HG03469 (cell line): ENCODE results near the gene SCD5.

Experiments used
- ATAC-seq: cut with Tn5 transposase; IDR thresholded peaks from one replicate; pipeline ENCODE4 v1.9.1; 2021; ENCODE audit warnings: mild to moderate bottlenecking, moderate library complexity, moderate number of reproducible peaks; ENCODE audit not compliant: unreplicated experiment

SCD5 gene

DNA sequence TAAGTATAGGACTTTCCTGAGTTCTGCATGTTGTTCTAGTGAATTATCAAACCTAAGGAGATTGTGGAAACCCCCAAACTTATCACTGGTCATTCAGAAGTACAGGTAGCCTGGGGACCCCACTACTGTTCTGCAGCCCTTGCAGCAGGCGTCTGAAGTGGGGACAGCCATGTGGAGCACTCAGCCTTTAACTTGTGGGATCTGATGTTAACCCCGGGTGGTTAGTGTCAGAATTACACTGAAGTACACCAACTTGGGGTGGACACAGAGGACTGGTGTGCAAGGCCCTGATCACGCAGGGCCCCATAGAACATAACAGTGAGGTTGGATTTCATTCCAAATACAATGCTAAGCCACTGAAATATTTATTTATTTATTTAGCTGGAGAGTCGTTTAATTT is 103.7 kb downstream of the SCD5 start:
- ATAC-seq, result no peak

GRCh38 chr4:82694046-82694445 is 104.5 kb downstream of the SCD5 start:
- no peak for ATAC-seq

- ATAC-seq, result no peak
Observed at GRCh38 chr4:82692101-82692780, 106.4 kb downstream of the SCD5 start.

GRCh38 chr4:82691431-82691830 is 107.2 kb downstream of the SCD5 start:
- ATAC-seq, result no peak

- no peak for ATAC-seq
Observed at GRCh38 chr4:82688091-82688795, 110.4 kb downstream of the SCD5 start.

- no peak for ATAC-seq
Observed at GRCh38 chr4:82687531-82687930, 111.1 kb downstream of the SCD5 start.

DNA sequence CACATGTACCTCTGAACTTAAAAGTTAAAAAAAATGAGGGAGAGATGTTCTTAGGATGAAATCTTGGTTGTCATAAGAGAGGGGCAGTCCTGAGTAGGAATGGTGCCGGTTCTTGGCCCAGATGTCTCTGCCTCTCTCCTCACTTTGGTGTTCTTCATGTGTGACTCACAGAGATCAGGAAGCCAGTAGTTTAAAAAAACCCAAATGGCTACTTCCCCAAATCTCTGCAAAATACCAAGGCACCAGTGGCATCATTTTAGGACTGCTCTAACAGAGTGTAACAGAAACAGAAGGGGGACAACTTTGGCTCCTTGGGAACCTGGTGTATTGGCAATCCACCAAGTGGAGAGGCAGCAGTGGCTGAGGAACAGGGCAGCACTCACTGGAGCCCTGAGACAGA is 116.8 kb downstream of the SCD5 start:
- no peak for ATAC-seq

DNA sequence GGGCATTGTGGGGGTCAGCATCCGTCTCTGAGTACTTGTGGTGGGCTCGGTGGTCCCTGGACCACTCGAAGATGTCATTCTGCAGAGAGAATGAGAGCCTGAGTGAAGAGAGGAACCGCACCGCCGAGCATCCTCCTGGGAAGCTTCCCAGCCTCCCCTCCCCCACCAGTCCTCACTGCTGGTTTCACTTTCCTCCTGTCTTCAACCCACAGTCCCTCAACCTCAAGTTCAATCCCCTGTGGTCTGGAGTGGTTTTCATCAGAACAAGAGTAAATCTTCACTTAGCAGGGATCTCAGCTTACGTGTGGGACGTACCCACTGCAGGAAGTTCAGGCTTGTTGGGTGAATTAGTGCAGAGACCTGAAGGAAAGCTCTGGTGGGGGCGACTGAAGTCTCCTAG is 117.8 kb downstream of the SCD5 start:
- no peak for ATAC-seq

GRCh38 chr4:82679531-82679930 is 119.1 kb downstream of the SCD5 start:
- no peak for ATAC-seq

DNA sequence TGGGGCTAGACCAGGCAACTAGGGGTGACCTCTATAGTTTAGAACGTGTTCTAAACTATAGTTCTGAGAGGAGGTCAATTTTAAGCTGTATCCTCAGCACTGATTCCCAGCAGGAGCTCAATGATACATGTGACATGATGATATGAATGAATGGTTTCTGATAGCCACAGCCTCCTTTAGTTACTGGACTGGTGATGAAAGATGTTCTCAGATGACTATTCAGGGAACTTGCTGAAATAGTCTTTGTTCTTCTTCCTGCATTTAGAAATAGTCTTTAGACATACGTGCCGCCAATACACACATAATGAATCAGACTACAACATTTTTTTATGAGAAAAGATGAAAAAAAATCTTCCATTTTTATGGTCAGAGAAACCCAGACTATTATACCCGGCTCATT is 120.5 kb downstream of the SCD5 start:
- no peak for ATAC-seq

DNA sequence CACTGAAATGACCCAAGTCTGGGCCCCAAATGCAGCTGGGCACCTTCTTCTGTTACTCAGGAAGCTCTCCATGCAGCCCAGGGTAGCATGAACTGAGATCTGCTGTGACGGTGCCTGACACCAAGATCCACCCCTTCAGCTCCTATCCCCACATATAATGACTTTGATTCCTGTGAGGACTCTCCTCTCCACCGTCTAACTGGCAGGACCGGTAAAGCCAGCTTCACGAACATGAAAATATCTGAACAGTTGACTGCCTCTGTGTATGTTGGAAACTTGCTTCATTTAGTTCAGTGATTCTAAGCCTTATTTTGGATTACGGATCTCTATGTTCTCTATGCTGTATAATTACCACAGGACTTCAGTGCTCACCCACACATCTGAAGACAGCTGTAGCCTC is 121.3 kb downstream of the SCD5 start:
- no peak for ATAC-seq

- ATAC-seq, result no peak
Observed at GRCh38 chr4:82667761-82668480, 130.7 kb downstream of the SCD5 start.

- no peak for ATAC-seq
Observed at GRCh38 chr4:82666970-82667665, 131.5 kb downstream of the SCD5 start.

DNA sequence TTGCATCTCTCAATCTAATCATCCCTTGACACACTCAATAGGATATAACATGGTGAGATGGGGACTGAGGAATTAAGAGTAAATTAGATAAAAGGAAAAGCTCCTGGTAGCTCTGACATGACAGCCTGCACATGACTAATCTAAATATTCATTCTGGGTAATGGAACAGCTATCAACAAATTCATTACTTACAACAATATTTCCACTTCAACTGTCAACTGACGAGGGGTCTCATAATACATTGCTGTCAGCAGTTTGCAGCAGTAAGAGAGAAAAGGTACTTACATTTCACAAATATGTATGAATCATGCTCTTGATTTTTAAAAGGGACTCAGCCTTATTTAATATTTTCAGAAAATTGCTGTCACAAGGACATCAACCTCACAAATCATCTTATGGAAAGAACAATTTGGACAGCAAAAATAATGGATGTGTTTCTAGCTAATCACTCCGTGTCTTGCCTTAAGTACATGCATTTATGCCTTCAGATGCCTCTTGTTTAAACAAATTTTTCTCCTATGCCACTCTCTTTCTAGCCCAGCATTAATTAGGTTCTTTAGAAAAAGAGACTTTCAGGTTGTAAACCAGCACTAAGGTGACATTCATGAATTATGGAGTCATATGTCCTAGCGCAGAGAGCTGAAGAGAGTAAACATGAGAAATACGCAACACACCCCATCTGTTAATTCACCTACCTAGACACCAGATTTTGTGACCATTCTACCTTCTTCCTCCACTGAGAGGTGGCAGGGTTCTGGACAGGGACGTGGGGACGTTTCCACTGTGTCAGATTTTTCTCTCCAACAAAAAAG is 137.2 kb downstream of the SCD5 start:
- no peak for ATAC-seq

DNA sequence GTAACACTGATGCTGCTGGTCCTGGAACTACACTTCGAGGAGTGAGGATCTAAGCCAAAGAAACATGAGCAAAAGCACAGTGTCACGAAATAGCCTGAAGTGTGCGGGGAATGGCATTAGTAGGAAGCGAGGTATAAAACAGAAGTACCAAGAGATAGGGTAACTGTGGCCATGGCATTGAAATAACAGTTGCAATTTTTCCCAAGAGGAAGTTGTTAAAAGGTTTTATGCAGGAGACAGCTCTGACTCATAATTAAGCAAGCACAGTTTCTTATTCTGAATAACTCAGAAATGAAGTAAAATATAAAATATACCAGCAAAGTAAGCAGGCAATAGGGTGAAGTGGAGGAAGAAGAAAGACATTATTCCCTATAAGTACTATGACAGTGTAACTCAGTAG is 146.5 kb downstream of the SCD5 start:
- no peak for ATAC-seq

DNA sequence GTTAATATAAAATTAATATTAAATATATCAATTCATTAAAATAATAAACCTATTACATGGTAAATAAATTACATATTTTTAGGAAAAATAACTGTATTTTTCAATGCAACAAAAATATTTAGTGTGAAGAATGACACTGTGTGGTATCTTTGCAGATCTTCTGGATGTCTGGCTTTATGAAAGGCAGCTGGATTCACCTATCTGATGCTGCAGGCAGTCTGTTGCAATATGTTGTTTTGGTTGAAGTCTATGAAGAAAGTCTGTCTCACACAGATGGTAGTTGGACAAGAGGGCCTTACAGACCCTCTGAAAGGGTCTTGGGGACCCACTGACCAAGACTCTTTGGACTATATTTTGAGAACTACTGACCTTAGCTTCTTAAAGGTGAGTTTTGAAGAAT is 147.7 kb downstream of the SCD5 start:
- ATAC-seq, result no peak

GRCh38 chr4:82648356-82648755 is 150.2 kb downstream of the SCD5 start:
- ATAC-seq, result no peak

DNA sequence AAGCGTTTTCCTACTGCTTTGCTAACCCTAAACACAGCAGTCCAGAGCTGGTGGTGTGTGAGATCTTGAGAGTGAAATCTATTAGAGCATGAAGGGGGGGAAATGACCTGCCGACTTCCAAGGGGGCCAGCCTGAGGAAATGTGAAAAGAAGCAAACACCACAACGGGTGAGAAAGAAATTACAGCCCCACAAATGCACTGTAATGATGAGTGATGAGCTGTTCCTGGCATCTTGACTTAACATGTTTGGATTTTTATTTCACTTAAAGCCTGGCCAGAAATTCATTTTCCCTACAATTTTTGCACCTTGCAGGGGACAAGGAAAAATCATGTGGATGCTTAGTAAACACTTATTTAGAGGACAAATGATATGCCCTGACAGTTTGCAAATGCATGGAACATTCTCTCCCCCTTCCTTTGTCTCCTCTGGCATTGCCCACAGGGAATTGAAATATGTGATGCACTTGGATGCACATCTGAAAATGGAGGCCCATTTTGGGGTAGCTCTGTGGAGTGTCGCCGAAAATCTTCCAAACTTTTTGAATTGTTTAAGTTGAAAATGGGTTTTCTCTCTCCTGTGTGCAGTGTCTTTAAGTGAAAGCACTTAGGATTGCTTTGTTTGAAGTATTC is 152.5 kb downstream of the SCD5 start:
- ATAC-seq, result no peak

DNA sequence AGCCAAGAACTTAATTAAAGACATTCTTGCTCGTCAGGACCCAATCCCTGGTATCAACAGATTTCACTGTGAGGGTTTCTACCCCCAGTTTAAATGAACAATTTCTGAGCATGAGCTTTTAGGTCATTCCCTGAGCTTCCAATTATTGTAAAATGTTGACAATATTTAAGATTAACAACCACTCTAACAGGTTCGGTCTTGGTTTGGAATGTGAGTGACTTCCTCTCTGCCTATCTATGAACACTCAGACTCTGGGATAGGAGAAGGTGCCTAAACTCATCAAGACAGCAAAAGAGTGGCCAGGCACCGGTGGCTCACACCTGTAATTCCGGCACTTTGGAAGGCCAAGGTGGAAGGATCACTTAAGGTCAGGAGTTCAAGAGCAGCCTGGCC is 153.9 kb downstream of the SCD5 start:
- no peak for ATAC-seq
